ENCODE measurements around the gene CNPY2. TPM values are rescaled to one million over a fixed set of nuclear protein-coding genes. Genes with fewer than 3 reads are reported as not detected.
"Not testable (repeated sequence)": the region's sequence is repeated elsewhere in the genome, so short reads cannot be mapped to it uniquely, and the experiment has no call there.

Gene CNPY2
- total RNA-seq, 1 experiment from 2014 or later: 100 TPM

- Histone ChIP-seq H3K27me3 (replicated peaks) (no peaks in the 10 kb centered on the region), H3K27ac (no peak overlapping the region), H3K36me3 (peaks cover 3% of the 10 kb centered on the region), H3K9me3 (replicated peaks) (no peaks in the 10 kb centered on the region), H3K4me1 (replicated peaks) (no peaks in the 10 kb centered on the region), H3K4me3 (no peak overlapping the region)
- no peak for DNase-seq (ENCODE audit: low read depth in 1 of 2, low spot score in 2 of 2)
These were observed 8.4 kb upstream of the CNPY2 start for GRCh38 chr12:56324206-56324605.

GRCh38 chr12:56321610-56322009, 5.8 kb upstream of the CNPY2 start:
- H3K27me3 ChIP-seq (replicated peaks); H3K27ac ChIP-seq; H3K9me3 ChIP-seq (replicated peaks); DNase-seq (ENCODE audit: low read depth in 1 of 2, low spot score in 2 of 2); H3K36me3 ChIP-seq; H3K4me1 ChIP-seq (replicated peaks); H3K4me3 ChIP-seq: not testable (repeated sequence)

- H3K4me1 ChIP-seq (replicated peaks): 0 out of 2 replicates have a peak, but pooled peaks cover 3% of the 10 kb centered on the region
- no peaks in the 10 kb centered on the region for H3K9me3 ChIP-seq (replicated peaks)
- H3K4me3 ChIP-seq: no peak overlapping the region
- H3K27me3 ChIP-seq (replicated peaks): no peaks in the 10 kb centered on the region
- DNase-seq (ENCODE audit: low read depth in 1 of 2, low spot score in 2 of 2): no peak
- H3K27ac ChIP-seq: no peak overlapping the region
- peaks cover 3% of the 10 kb centered on the region for H3K36me3 ChIP-seq
These were observed 5.2 kb upstream of the CNPY2 start for GRCh38 chr12:56321027-56321426.

- H3K4me3 ChIP-seq: no peak overlapping the region
- no peaks in the 10 kb centered on the region for H3K9me3 ChIP-seq (replicated peaks)
- no peaks in the 10 kb centered on the region for H3K27me3 ChIP-seq (replicated peaks)
- no peak overlapping the region for H3K27ac ChIP-seq
- DNase-seq (ENCODE audit: low read depth in 1 of 2, low spot score in 2 of 2): no peak
- H3K4me1 ChIP-seq (replicated peaks): peaks cover 10% of the 10 kb centered on the region
- peaks cover 21% of the 10 kb centered on the region for H3K36me3 ChIP-seq
These were observed 1.9 kb upstream of the CNPY2 start for GRCh38 chr12:56317675-56318074.

GRCh38 chr12:56315249-56315621, 553 bp downstream of the CNPY2 start:
- H3K4me1 ChIP-seq (replicated peaks): peaks cover 10% of the 10 kb centered on the region
- peak overlapping the region; percentile 65 for H3K27ac ChIP-seq
- peak overlapping the region; percentile 67 for H3K4me3 ChIP-seq
- H3K36me3 ChIP-seq: peaks cover 35% of the 10 kb centered on the region
- no peaks in the 10 kb centered on the region for H3K27me3 ChIP-seq (replicated peaks)
- DNase-seq (ENCODE audit: low read depth in 1 of 2, low spot score in 2 of 2): no peak
- H3K9me3 ChIP-seq (replicated peaks): no peaks in the 10 kb centered on the region

GRCh38 chr12:56311003-56311402, 4.8 kb downstream of the CNPY2 start:
- DNase-seq (ENCODE audit: low read depth in 1 of 2, low spot score in 2 of 2): no peak
- Histone ChIP-seq H3K27ac (no peak overlapping the region), H3K4me1 (replicated peaks) (peaks cover 7% of the 10 kb centered on the region), H3K9me3 (replicated peaks) (no peaks in the 10 kb centered on the region), H3K4me3 (no peak overlapping the region), H3K36me3 (peaks cover 64% of the 10 kb centered on the region), H3K27me3 (replicated peaks) (no peaks in the 10 kb centered on the region)

GRCh38 chr12:56308714-56309113, 7.1 kb downstream of the CNPY2 start:
- Histone ChIP-seq H3K9me3 (replicated peaks) (no peaks in the 10 kb centered on the region), H3K4me1 (replicated peaks) (no peaks in the 10 kb centered on the region), H3K27me3 (replicated peaks) (no peaks in the 10 kb centered on the region), H3K27ac (no peak overlapping the region), H3K4me3 (no peak overlapping the region), H3K36me3 (peaks cover 61% of the 10 kb centered on the region)
- DNase-seq (ENCODE audit: low read depth in 1 of 2, low spot score in 2 of 2): no peak

GRCh38 chr12:56307221-56307965, 8.4 kb downstream of the CNPY2 start:
- Histone ChIP-seq H3K27ac (no peak overlapping the region), H3K4me3 (no peak overlapping the region), H3K4me1 (replicated peaks) (no peaks in the 10 kb centered on the region), H3K9me3 (replicated peaks) (no peaks in the 10 kb centered on the region), H3K27me3 (replicated peaks) (no peaks in the 10 kb centered on the region), H3K36me3 (peaks cover 52% of the 10 kb centered on the region)
- DNase-seq (ENCODE audit: low read depth in 1 of 2, low spot score in 2 of 2): no peak

- H3K4me1 ChIP-seq (replicated peaks): peaks cover 7% of the 10 kb centered on the region
- H3K27ac ChIP-seq: no peak overlapping the region
- peaks cover 43% of the 10 kb centered on the region for H3K36me3 ChIP-seq
- H3K27me3 ChIP-seq (replicated peaks): no peaks in the 10 kb centered on the region
- DNase-seq (ENCODE audit: low read depth in 1 of 2, low spot score in 2 of 2): no peak
- no peaks in the 10 kb centered on the region for H3K9me3 ChIP-seq (replicated peaks)
- no peak overlapping the region for H3K4me3 ChIP-seq
These were observed 10.8 kb downstream of the CNPY2 start for GRCh38 chr12:56304872-56305590.

- no peak for DNase-seq (ENCODE audit: low read depth in 1 of 2, low spot score in 2 of 2)
- no peak overlapping the region for H3K27ac ChIP-seq
- peaks cover 7% of the 10 kb centered on the region for H3K4me1 ChIP-seq (replicated peaks)
- H3K9me3 ChIP-seq (replicated peaks): no peaks in the 10 kb centered on the region
- H3K4me3 ChIP-seq: no peak overlapping the region
- H3K36me3 ChIP-seq: peaks cover 43% of the 10 kb centered on the region
- no peaks in the 10 kb centered on the region for H3K27me3 ChIP-seq (replicated peaks)
These were observed 11.5 kb downstream of the CNPY2 start for GRCh38 chr12:56304276-56304675.

GRCh38 chr12:56300644-56301464, 14.9 kb downstream of the CNPY2 start:
- H3K36me3 ChIP-seq: peaks cover 47% of the 10 kb centered on the region
- H3K27ac ChIP-seq: peak overlapping the region; percentile 75
- H3K4me3 ChIP-seq: peak overlapping the region; percentile 71
- peak in 1 of 2 experiments; percentile 49 for DNase-seq (ENCODE audit: low read depth in 1 of 2, low spot score in 2 of 2)
- no peaks in the 10 kb centered on the region for H3K9me3 ChIP-seq (replicated peaks)
- H3K4me1 ChIP-seq (replicated peaks): peaks cover 10% of the 10 kb centered on the region
- no peaks in the 10 kb centered on the region for H3K27me3 ChIP-seq (replicated peaks)

GRCh38 chr12:56299853-56300643, 15.7 kb downstream of the CNPY2 start, which contains the start of gene CS:
Gene CS (minus strand): TSS chr12:56300330. CDS start chr12:56300201, 129 bp downstream.
- peak within 1 kb of the TSS; percentile 75 for H3K27ac ChIP-seq

GRCh38 chr12:56299308-56299852, 16.4 kb downstream of the CNPY2 start:
- no peak for DNase-seq (ENCODE audit: low read depth in 1 of 2, low spot score in 2 of 2)
- peaks cover 45% of the 10 kb centered on the region for H3K36me3 ChIP-seq
- H3K27ac ChIP-seq: no peak overlapping the region
- H3K27me3 ChIP-seq (replicated peaks): no peaks in the 10 kb centered on the region
- peaks cover 10% of the 10 kb centered on the region for H3K4me1 ChIP-seq (replicated peaks)
- peak overlapping the region; percentile 71 for H3K4me3 ChIP-seq
- no peaks in the 10 kb centered on the region for H3K9me3 ChIP-seq (replicated peaks)

More at GRCh38 chr12:56299853-56300643, 15.7 kb downstream of the CNPY2 start, which contains the start of gene CS:
- Histone ChIP-seq H3K36me3 (peaks cover 45% of the 10 kb centered on the region), H3K4me3 (peak within 1 kb of the TSS; percentile 71), H3K4me1 (replicated peaks) (peaks cover 10% of the 10 kb centered on the region), H3K9me3 (replicated peaks) (no peaks in the 10 kb centered on the region), H3K27me3 (replicated peaks) (no peaks in the 10 kb centered on the region)
- peak; percentile 97 to 99 for DNase-seq (ENCODE audit: low read depth in 1 of 2, low spot score in 2 of 2)
